ENCODE results near the gene ARSB.

DNA sequence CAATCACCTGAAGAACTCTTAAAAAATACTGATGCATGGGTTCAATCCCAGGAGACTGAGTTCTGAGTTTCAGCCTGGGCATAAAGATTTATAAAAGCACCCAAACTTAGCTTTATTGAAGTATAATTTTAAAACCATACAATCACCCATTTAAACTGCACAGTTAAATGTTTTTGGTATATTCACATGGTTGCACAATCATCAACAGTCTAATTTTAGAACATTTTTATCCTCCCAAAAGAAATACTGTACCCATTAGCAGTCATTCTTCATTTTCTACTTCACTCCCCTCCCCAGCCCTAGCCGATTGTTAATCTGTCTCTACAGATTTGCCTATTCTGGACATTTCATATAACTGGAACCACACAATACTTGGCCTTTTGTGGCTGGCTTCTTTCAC, 141.7 kb downstream of the ARSB start:
- no peak for TF ChIP-seq POLR2A (IDR thresholded peaks at IDR 0.05)
- TF ChIP-seq, protein P1, sequence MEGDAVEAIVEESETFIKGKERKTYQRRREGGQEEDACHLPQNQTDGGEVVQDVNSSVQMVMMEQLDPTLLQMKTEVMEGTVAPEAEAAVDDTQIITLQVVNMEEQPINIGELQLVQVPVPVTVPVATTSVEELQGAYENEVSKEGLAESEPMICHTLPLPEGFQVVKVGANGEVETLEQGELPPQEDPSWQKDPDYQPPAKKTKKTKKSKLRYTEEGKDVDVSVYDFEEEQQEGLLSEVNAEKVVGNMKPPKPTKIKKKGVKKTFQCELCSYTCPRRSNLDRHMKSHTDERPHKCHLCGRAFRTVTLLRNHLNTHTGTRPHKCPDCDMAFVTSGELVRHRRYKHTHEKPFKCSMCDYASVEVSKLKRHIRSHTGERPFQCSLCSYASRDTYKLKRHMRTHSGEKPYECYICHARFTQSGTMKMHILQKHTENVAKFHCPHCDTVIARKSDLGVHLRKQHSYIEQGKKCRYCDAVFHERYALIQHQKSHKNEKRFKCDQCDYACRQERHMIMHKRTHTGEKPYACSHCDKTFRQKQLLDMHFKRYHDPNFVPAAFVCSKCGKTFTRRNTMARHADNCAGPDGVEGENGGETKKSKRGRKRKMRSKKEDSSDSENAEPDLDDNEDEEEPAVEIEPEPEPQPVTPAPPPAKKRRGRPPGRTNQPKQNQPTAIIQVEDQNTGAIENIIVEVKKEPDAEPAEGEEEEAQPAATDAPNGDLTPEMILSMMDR (IDR thresholded peaks at IDR 0.05) = no peak
- TF ChIP-seq POLR2AphosphoS5 (IDR thresholded peaks at IDR 0.05) = no peak
